Caco-2 (cell line): ENCODE measurements around the gene KDM4B. TPM values are rescaled to one million over a fixed set of nuclear protein-coding genes. Genes with fewer than 3 reads are reported as not detected.
A peak's percentile ranks its signal among the peaks of the same experiment; 100 is the strongest.

Experiments used
- BruUV-seq: library from RNA; stranded (reverse); fragments of 400-500 nt; replicated peaks from 2 replicates; lab custom pipeline; 2021; lab: Mats Ljungman, UMichigan
- CTCF ChIA-PET: fragments of 300-600 bp; sonication (Branson Sonifier 250); formaldehyde crosslinking; loops from one replicate; lab custom pipeline; 2022; ENCODE audit warnings: antibody characterized with exemption; lab: Charles Lee
- POLR2A ChIA-PET: fragments of 300-600 bp; sonication (Branson Sonifier 250); formaldehyde crosslinking; loops from one replicate; lab custom pipeline; 2022; ENCODE audit warnings: antibody characterized with exemption; lab: Charles Lee
- DNase-seq, 2 experiments: peaks; one replicate each; pipeline versions ENCODE4 v3.0.0 to v3.0.0-alpha.2; 2020 to 2022
- H3K27me3 ChIP-seq: replicated peaks from 2 replicates; pipeline ENCODE4 v1.6.0; 2011; ENCODE audit warnings: low read length; ENCODE audit not compliant: control insufficient read depth, insufficient read depth
- H3K36me3 ChIP-seq: 2 replicates; pipeline ENCODE4 v1.5.1; 2011; ENCODE audit warnings: low read length; ENCODE audit not compliant: control insufficient read depth, insufficient read depth
- H3K4me1 ChIP-seq: fragments of 250-450 bp; sonication (Bioruptor Pico); 2 replicates; pipeline ENCODE4 v1.5.1; 2020; ENCODE audit warnings: mild to moderate bottlenecking
- H3K4me3 ChIP-seq: 2 replicates; pipeline ENCODE4 v1.5.1; 2011; ENCODE audit warnings: low read depth, mild to moderate bottlenecking, control low read depth, low read length
- H3K9me3 ChIP-seq: fragments of 250-450 bp; sonication (Bioruptor Pico); 2 replicates; pipeline ENCODE4 v1.5.1; 2020; ENCODE audit warnings: mild to moderate bottlenecking, moderate library complexity
- H3K27ac Mint-ChIP-seq: one replicate; pipeline ENCODE4 v1.8.0; 2022; ENCODE audit warnings: mixed read lengths; ENCODE audit not compliant: unreplicated experiment
- H3K27me3 Mint-ChIP-seq: one replicate; pipeline ENCODE4 v1.8.0; 2022; ENCODE audit warnings: mixed read lengths; ENCODE audit not compliant: insufficient read depth, unreplicated experiment
- H3K36me3 Mint-ChIP-seq: one replicate; pipeline ENCODE4 v1.8.0; 2022; ENCODE audit warnings: mild to moderate bottlenecking, mixed read lengths; ENCODE audit not compliant: insufficient read depth, unreplicated experiment
- H3K4me1 Mint-ChIP-seq: one replicate; pipeline ENCODE4 v1.8.0; 2022; ENCODE audit warnings: low read depth, mixed read lengths; ENCODE audit not compliant: unreplicated experiment
- H3K4me3 Mint-ChIP-seq: one replicate; pipeline ENCODE4 v1.8.0; 2022; ENCODE audit warnings: mild to moderate bottlenecking, moderate library complexity, mixed read lengths; ENCODE audit not compliant: unreplicated experiment
- H3K9me3 Mint-ChIP-seq: one replicate; pipeline ENCODE4 v1.8.0; 2022; ENCODE audit warnings: mixed read lengths; ENCODE audit not compliant: unreplicated experiment
- CTCF ChIP-seq, 2 experiments: fragments of 200-600 bp in 1 of 2; IDR thresholded peaks; 1 replicate in 1 of 2; 2 replicates in 1 of 2; pipeline versions ENCODE4 v1.5.1 to v1.8.0; 2011 to 2022; ENCODE audit warnings: antibody characterized with exemption in 1 of 2, control low read depth in 1 of 2, inconsistent platforms in 1 of 2, low read depth in 1 of 2, low read length in 1 of 2, mild to moderate bottlenecking in 1 of 2, moderate library complexity in 1 of 2; ENCODE audit not compliant: insufficient read depth in 1 of 2, severe bottlenecking in 1 of 2, unreplicated experiment in 1 of 2
- intact Hi-C: fragments of 100-400 bp; cut with micrococcal nuclease; formaldehyde crosslinking; loops from one replicate; pipeline ENCODE4 v1.10.0; 2022; ENCODE audit not compliant: unreplicated experiment
- total RNA-seq: library from RNA; stranded (reverse); gene quantifications from 2 replicates; pipeline ENCODE4 v1.2.3, GENCODE V29; 2022

The KDM4B gene
- total RNA-seq, 1 experiment from 2014 or later, result 27.4 TPM

GRCh38 chr19:5132206-5132560 lies 163.3 kb downstream of the KDM4B start:
- CTCF ChIA-PET, result interaction anchor here (1.1 kb wide), 1 partner anchor 22 kb away, joined by 3 read pairs; no protein-coding TSS in a partner anchor
- no peaks in the 10 kb centered on the region for H3K27me3 Mint-ChIP-seq
- DNase-seq, result peak; percentile 56 to 71

GRCh38 chr19:5132698-5133651 lies 164.1 kb downstream of the KDM4B start:
- Mint-ChIP-seq H3K4me1 (peaks cover 10% of the 10 kb centered on the region), H3K27me3 (no peaks in the 10 kb centered on the region), H3K4me3 (no peak overlapping the region), H3K27ac (no peak overlapping the region), H3K9me3 (no peaks in the 10 kb centered on the region), H3K36me3 (peaks cover 26% of the 10 kb centered on the region)
- Histone ChIP-seq H3K9me3 (no peaks in the 10 kb centered on the region), H3K27me3 (no peaks in the 10 kb centered on the region), H3K4me3 (no peak overlapping the region), H3K4me1 (peaks cover 11% of the 10 kb centered on the region), H3K36me3 (no peaks in the 10 kb centered on the region; the same call in 1 of the 2 replicates)
- POLR2A ChIA-PET, result no interaction called here
- CTCF ChIA-PET, result no interaction called here
- TF ChIP-seq CTCF (IDR thresholded peaks at IDR 0.05; ENCODE audit: insufficient read depth in 1 of 2, low read depth in 1 of 2, low read length in 1 of 2, severe bottlenecking in 1 of 2, unreplicated experiment in 1 of 2), result no peak
- intact Hi-C loops, result loop anchor here (1.0 kb wide), 1 partner anchor 10 kb away; no protein-coding TSS in a partner anchor
- DNase-seq, result no peak
- no TSS peak for BruUV-seq

More at GRCh38 chr19:5132206-5132560, 163.3 kb downstream of the KDM4B start:
- Mint-ChIP-seq H3K4me1 (peaks cover 10% of the 10 kb centered on the region), H3K27ac (no peak overlapping the region), H3K4me3 (no peak overlapping the region), H3K9me3 (no peaks in the 10 kb centered on the region), H3K36me3 (peaks cover 26% of the 10 kb centered on the region)
- intact Hi-C loops, result loop anchor here (1.0 kb wide), 1 partner anchor 11 kb away; no protein-coding TSS in a partner anchor
- Histone ChIP-seq H3K9me3 (no peaks in the 10 kb centered on the region), H3K4me3 (no peak overlapping the region), H3K27me3 (no peaks in the 10 kb centered on the region), H3K4me1 (peaks cover 11% of the 10 kb centered on the region), H3K36me3 (no peaks in the 10 kb centered on the region; the same call in 1 of the 2 replicates)
- POLR2A ChIA-PET, result no interaction called here
- no peak for TF ChIP-seq CTCF (IDR thresholded peaks at IDR 0.05; ENCODE audit: insufficient read depth in 1 of 2, low read depth in 1 of 2, low read length in 1 of 2, severe bottlenecking in 1 of 2, unreplicated experiment in 1 of 2)
- no TSS peak for BruUV-seq

- Mint-ChIP-seq H3K27ac (no peak overlapping the region), H3K36me3 (peaks cover 26% of the 10 kb centered on the region), H3K4me3 (no peak overlapping the region), H3K4me1 (peaks cover 10% of the 10 kb centered on the region), H3K9me3 (no peaks in the 10 kb centered on the region), H3K27me3 (no peaks in the 10 kb centered on the region)
- TF ChIP-seq CTCF (IDR thresholded peaks at IDR 0.05; ENCODE audit: insufficient read depth in 1 of 2, low read depth in 1 of 2, low read length in 1 of 2, severe bottlenecking in 1 of 2, unreplicated experiment in 1 of 2), result no peak
- Histone ChIP-seq H3K36me3 (no peaks in the 10 kb centered on the region; the same call in 1 of the 2 replicates), H3K4me3 (no peak overlapping the region), H3K27me3 (no peaks in the 10 kb centered on the region), H3K4me1 (peaks cover 11% of the 10 kb centered on the region), H3K9me3 (no peaks in the 10 kb centered on the region)
- intact Hi-C loops, result no loop called here
- BruUV-seq, result no TSS peak
- ChIA-PET CTCF (interaction anchor here (0.6 kb wide), 1 partner anchor 138 kb away, joined by 8 read pairs; no protein-coding TSS in a partner anchor), POLR2A (no interaction called here)
- no peak for DNase-seq
Observed at GRCh38 chr19:5133986-5134595, 165.2 kb downstream of the KDM4B start.
